PFSK-1 (cell line): ENCODE measurements around the gene SLC39A11.

Experiments
- FOXP2 ChIP-seq: optimal IDR thresholded peaks from 2 replicates; pipeline ENCODE3; 2011; ENCODE audit warnings: borderline replicate concordance, control low read depth, inconsistent platforms; ENCODE audit not compliant: insufficient read depth; ENCODE audit errors: extremely low read length, extremely low read depth
- POLR2AphosphoS5 ChIP-seq: IDR thresholded peaks from 2 replicates; pipeline ENCODE4 v1.6.1; 2012; ENCODE audit warnings: low read depth, mild to moderate bottlenecking, control low read depth, low read length, moderate library complexity
- REST ChIP-seq, 2 experiments: IDR thresholded peaks; 2 replicates each; pipeline versions ENCODE4 v1.6.1 to v1.8.0; 2011 to 2012; ENCODE audit warnings: low read depth in 2 of 2, low read length in 2 of 2, control low read depth in 1 of 2, inconsistent platforms in 1 of 2, mild to moderate bottlenecking in 1 of 2, moderate library complexity in 1 of 2; ENCODE audit not compliant: insufficient read depth in 1 of 2
- SIN3A ChIP-seq: IDR thresholded peaks from 2 replicates; pipeline ENCODE4 v1.6.1; 2012; ENCODE audit warnings: mild to moderate bottlenecking, low read length, moderate library complexity, borderline replicate concordance; ENCODE audit not compliant: insufficient read depth
- TAF1 ChIP-seq: IDR thresholded peaks from 2 replicates; pipeline ENCODE4 v1.6.1; 2012; ENCODE audit warnings: low read length, control low read depth, borderline replicate concordance; ENCODE audit not compliant: insufficient read depth

Gene SLC39A11

DNA sequence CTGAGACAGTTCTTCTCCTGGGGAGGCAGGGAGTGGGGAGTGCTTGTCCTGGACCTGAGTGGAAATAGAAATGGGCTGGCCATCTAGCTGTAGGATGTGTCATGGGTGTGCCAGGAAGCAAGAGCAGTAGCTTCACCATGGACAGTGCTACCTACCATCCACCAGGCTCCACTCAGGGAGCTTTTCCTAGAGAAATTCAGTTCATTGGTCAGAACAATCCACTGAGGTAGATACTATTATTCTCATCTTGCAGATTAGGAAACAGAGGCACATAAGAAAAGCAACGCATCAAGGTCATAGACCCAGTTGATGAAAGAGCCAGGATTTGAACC is 372.0 kb downstream of the SLC39A11 start:
- TF ChIP-seq REST (IDR thresholded peaks at IDR 0.05; ENCODE audit: insufficient read depth in 1 of 2, low read depth in 2 of 2, low read length in 2 of 2): peak in 1 of 2 experiments; percentile 57; a peak in 1 of 4 replicates
- no peak for TF ChIP-seq SIN3A
- TF ChIP-seq POLR2AphosphoS5: no peak
- no peak for TF ChIP-seq TAF1

GRCh38 chr17:72719578-72720493 is 372.7 kb downstream of the SLC39A11 start:
- no peak for TF ChIP-seq SIN3A
- TF ChIP-seq REST (IDR thresholded peaks at IDR 0.05; ENCODE audit: insufficient read depth in 1 of 2, low read depth in 2 of 2, low read length in 2 of 2): no peak
- TF ChIP-seq FOXP2: no peak
- no peak for TF ChIP-seq POLR2AphosphoS5
- no peak for TF ChIP-seq TAF1

DNA sequence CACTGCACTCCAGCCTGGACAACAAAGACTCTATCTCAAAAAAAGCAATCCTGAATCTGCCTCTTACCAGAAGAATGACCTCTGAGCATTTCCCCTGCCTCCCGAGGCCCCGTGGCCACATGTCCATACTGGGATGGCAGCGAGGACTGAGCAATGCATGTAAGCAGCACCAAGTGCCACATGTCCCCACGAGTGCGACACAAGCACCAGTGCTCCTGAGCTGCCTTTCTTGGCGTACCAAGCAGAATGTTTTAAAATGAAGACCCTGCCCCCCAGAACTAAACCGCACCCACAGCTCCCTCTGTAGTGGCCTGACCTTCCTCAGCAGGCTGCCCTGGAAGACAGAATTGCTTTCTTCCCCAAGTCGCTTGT is 373.3 kb downstream of the SLC39A11 start:
- TF ChIP-seq FOXP2 (no peak), TAF1 (no peak), REST (IDR thresholded peaks at IDR 0.05; ENCODE audit: insufficient read depth in 1 of 2, low read depth in 2 of 2, low read length in 2 of 2) (no peak), POLR2AphosphoS5 (no peak), SIN3A (no peak)

GRCh38 chr17:72717676-72718075 is 374.8 kb downstream of the SLC39A11 start:
- TF ChIP-seq SIN3A: no peak
- TF ChIP-seq TAF1: no peak
- no peak for TF ChIP-seq REST (IDR thresholded peaks at IDR 0.05; ENCODE audit: insufficient read depth in 1 of 2, low read depth in 2 of 2, low read length in 2 of 2)
- no peak for TF ChIP-seq FOXP2
- TF ChIP-seq POLR2AphosphoS5: no peak

GRCh38 chr17:72717276-72717675 is 375.2 kb downstream of the SLC39A11 start:
- no peak for TF ChIP-seq FOXP2
- TF ChIP-seq SIN3A: no peak
- TF ChIP-seq REST (IDR thresholded peaks at IDR 0.05; ENCODE audit: insufficient read depth in 1 of 2, low read depth in 2 of 2, low read length in 2 of 2): no peak
- TF ChIP-seq TAF1: no peak
- no peak for TF ChIP-seq POLR2AphosphoS5
